RWPE2 (cell line): ENCODE data around the gene TMEM187.

Source experiments
- ATAC-seq: fragments of 200-7000 bp; cut with Tn5 transposase; 3 replicates; pipeline ENCODE4 v1.9.1; 2021; ENCODE audit warnings: low read depth
- DNase-seq: peaks from one replicate; pipeline ENCODE4 v3.0.0-alpha.2; 2020; ENCODE audit warnings: low spot score
- H3K27ac ChIP-seq: fragments of 450-650 bp; 2 replicates; pipeline ENCODE4 v1.5.1; 2017; ENCODE audit warnings: mild to moderate bottlenecking; ENCODE audit not compliant: poor library complexity, severe bottlenecking
- H3K27me3 ChIP-seq: fragments of 250-450 bp; sonication (Bioruptor Pico); 2 replicates; pipeline ENCODE4 v1.5.1; 2021; ENCODE audit warnings: mild to moderate bottlenecking, moderate library complexity; ENCODE audit not compliant: insufficient read depth, poor library complexity, severe bottlenecking
- H3K36me3 ChIP-seq: fragments of 250-450 bp; sonication (Bioruptor Pico); 2 replicates; pipeline ENCODE4 v1.5.1; 2020; ENCODE audit warnings: low read depth, mild to moderate bottlenecking, moderate library complexity
- H3K4me1 ChIP-seq: fragments of 250-450 bp; sonication (Bioruptor Pico); 2 replicates; pipeline ENCODE4 v1.5.1; 2021; ENCODE audit warnings: mild to moderate bottlenecking, moderate library complexity; ENCODE audit not compliant: insufficient read depth, poor library complexity, severe bottlenecking
- H3K4me3 ChIP-seq: fragments of 250-450 bp; sonication (Bioruptor Pico); 2 replicates; pipeline ENCODE4 v1.5.1; 2021; ENCODE audit warnings: mild to moderate bottlenecking, moderate library complexity; ENCODE audit not compliant: severe bottlenecking
- H3K9me3 ChIP-seq: fragments of 250-450 bp; sonication (Bioruptor Pico); 2 replicates; pipeline ENCODE4 v1.5.1; 2021; ENCODE audit warnings: mild to moderate bottlenecking, moderate library complexity; ENCODE audit not compliant: severe bottlenecking
- CTCF ChIP-seq: fragments of 450-650 bp; IDR thresholded peaks from one replicate; pipeline ENCODE4 v1.5.1; 2017; ENCODE audit warnings: mild to moderate bottlenecking, moderate library complexity; ENCODE audit not compliant: poor library complexity, severe bottlenecking

Gene TMEM187

GRCh38 chrX:153931151-153931550 lies 41.4 kb upstream of the TMEM187 start:
- H3K27ac ChIP-seq = no peak overlapping the region
- H3K9me3 ChIP-seq = no peaks in the 10 kb centered on the region
- ATAC-seq = no peak
- no peaks in the 10 kb centered on the region for H3K27me3 ChIP-seq
- H3K4me1 ChIP-seq = no peaks in the 10 kb centered on the region
- H3K4me3 ChIP-seq = no peak overlapping the region
- no peak for DNase-seq
- TF ChIP-seq CTCF = no peak
- peaks cover 12% of the 10 kb centered on the region for H3K36me3 ChIP-seq

- no peak for TF ChIP-seq CTCF
- ATAC-seq (no peak), DNase-seq (no peak)
- H3K4me3 ChIP-seq = no peak overlapping the region
- H3K4me1 ChIP-seq = no peaks in the 10 kb centered on the region
- no peaks in the 10 kb centered on the region for H3K27me3 ChIP-seq
- H3K27ac ChIP-seq = no peak overlapping the region
- peaks cover 12% of the 10 kb centered on the region for H3K36me3 ChIP-seq
- H3K9me3 ChIP-seq = no peaks in the 10 kb centered on the region
Measured at GRCh38 chrX:153931748-153932147, 40.8 kb upstream of the TMEM187 start.

- Histone ChIP-seq H3K27ac (no peak overlapping the region), H3K36me3 (peaks cover 12% of the 10 kb centered on the region), H3K4me1 (no peaks in the 10 kb centered on the region), H3K27me3 (no peaks in the 10 kb centered on the region), H3K4me3 (no peak overlapping the region), H3K9me3 (no peaks in the 10 kb centered on the region)
- DNase-seq (no peak), ATAC-seq (no peak)
- no peak for TF ChIP-seq CTCF
Measured at GRCh38 chrX:153932220-153932915, 40.2 kb upstream of the TMEM187 start.

- H3K36me3 ChIP-seq = peaks cover 12% of the 10 kb centered on the region
- H3K9me3 ChIP-seq = no peaks in the 10 kb centered on the region
- ATAC-seq (no peak), DNase-seq (no peak)
- no peaks in the 10 kb centered on the region for H3K27me3 ChIP-seq
- H3K27ac ChIP-seq = peak overlapping the region; percentile 45
- H3K4me3 ChIP-seq = peak overlapping the region; percentile 90
- H3K4me1 ChIP-seq = no peaks in the 10 kb centered on the region
- no peak for TF ChIP-seq CTCF
Measured at GRCh38 chrX:153933748-153934147, 38.8 kb upstream of the TMEM187 start.

- DNase-seq = no peak
- H3K36me3 ChIP-seq = peaks cover 12% of the 10 kb centered on the region
- H3K27me3 ChIP-seq = no peaks in the 10 kb centered on the region
- H3K4me1 ChIP-seq = no peaks in the 10 kb centered on the region
- H3K4me3 ChIP-seq = peak overlapping the region; percentile 90
- peak overlapping the region; percentile 45 for H3K27ac ChIP-seq
- ATAC-seq = peak; percentile 4; the same call in 1 of the 3 replicates
- no peak for TF ChIP-seq CTCF
- H3K9me3 ChIP-seq = no peaks in the 10 kb centered on the region
Measured at GRCh38 chrX:153934148-153934761, 38.3 kb upstream of the TMEM187 start.
